Ascending aorta (tissue), 2 donors: ENCODE results near the gene CTTNBP2NL. TPM values are rescaled to one million over a fixed set of nuclear protein-coding genes. Genes with fewer than 3 reads are reported as not detected.

ENCODE experiments used
- DNase-seq, 2 donors: peaks; one replicate each; pipeline ENCODE4 v3.0.0-alpha.2; 2019; ENCODE audit warnings: low spot score in 2 of 2
- H3K27ac ChIP-seq, 2 donors: fragments of 200-600 bp; sonication (generic); one replicate each; pipeline ENCODE4 v1.5.1; 2016 to 2017; ENCODE audit warnings: mild to moderate bottlenecking in 1 of 2
- H3K27me3 ChIP-seq: fragments of 200-600 bp; sonication (generic); one replicate; pipeline ENCODE4 v1.5.1; 2017
- H3K36me3 ChIP-seq, 2 donors: fragments of 200-600 bp; sonication (generic); one replicate each; pipeline ENCODE4 v1.5.1; 2016
- H3K4me1 ChIP-seq, 2 donors: fragments of 200-600 bp; sonication (generic); one replicate each; pipeline ENCODE4 v1.5.1; 2016 to 2017; ENCODE audit warnings: mild to moderate bottlenecking in 1 of 2
- H3K4me3 ChIP-seq, 2 donors: fragments of 200-600 bp; sonication (generic); one replicate each; pipeline ENCODE4 v1.5.1; 2016 to 2017; ENCODE audit warnings: mild to moderate bottlenecking in 1 of 2
- H3K9me3 ChIP-seq, 2 donors: fragments of 200-600 bp; sonication (generic); one replicate each; pipeline ENCODE4 v1.5.1; 2016
- intact Hi-C: fragments of 100-400 bp; cut with DNase I; formaldehyde crosslinking; loops from one replicate; pipeline ENCODE4 v1.15.1; 2023
- total RNA-seq: library from RNA; depleted of rRNA; stranded (reverse); fragments of >200 nt; gene quantifications from one replicate; pipeline ENCODE4 v1.1.0, GENCODE V29; 2016
- TF ChIP-seq, protein P1 (sequence below), 3 experiments: fragments of 200-600 bp in 2 of 3; fragments of 450-650 bp in 1 of 3; sonication (generic) in 2 of 3; IDR thresholded peaks; one replicate each; pipeline ENCODE4 v1.5.1; 2016 to 2019; ENCODE audit warnings: antibody characterized with exemption in 3 of 3, mild to moderate bottlenecking in 1 of 3, moderate library complexity in 1 of 3

Gene CTTNBP2NL
- total RNA-seq, 1 donor from 2014 or later, result 13.0 TPM

DNA sequence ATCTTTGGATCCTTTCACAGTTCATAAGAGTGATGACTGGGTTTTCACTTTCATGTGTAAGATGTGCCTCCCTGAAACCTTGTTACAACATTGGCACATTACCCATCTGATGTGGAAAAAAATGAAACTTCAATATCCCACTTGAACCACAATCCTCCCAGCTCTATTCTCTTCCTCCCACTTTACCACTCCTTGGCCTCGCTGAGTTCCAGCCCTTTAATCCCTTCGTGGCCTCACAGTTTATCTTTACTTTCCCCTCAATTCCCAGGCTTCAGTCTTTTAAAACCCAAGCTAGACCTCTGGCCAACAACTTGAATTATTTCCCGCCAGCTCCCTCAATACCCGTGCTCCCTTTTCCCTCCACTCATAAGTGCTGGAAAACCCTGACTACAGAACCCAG, 25.0 kb upstream of the CTTNBP2NL start:
- intact Hi-C loops, result loop anchor here (2.0 kb wide), 1 partner anchor 38 kb away; no protein-coding TSS in a partner anchor
- no peaks in the 10 kb centered on the region for H3K36me3 ChIP-seq
- DNase-seq, result no peak
- H3K27me3 ChIP-seq, result no peaks in the 10 kb centered on the region
- no peaks in the 10 kb centered on the region for H3K9me3 ChIP-seq
- H3K27ac ChIP-seq, result no peak overlapping the region
- no peaks in the 10 kb centered on the region for H3K4me1 ChIP-seq
- TF ChIP-seq, protein P1, sequence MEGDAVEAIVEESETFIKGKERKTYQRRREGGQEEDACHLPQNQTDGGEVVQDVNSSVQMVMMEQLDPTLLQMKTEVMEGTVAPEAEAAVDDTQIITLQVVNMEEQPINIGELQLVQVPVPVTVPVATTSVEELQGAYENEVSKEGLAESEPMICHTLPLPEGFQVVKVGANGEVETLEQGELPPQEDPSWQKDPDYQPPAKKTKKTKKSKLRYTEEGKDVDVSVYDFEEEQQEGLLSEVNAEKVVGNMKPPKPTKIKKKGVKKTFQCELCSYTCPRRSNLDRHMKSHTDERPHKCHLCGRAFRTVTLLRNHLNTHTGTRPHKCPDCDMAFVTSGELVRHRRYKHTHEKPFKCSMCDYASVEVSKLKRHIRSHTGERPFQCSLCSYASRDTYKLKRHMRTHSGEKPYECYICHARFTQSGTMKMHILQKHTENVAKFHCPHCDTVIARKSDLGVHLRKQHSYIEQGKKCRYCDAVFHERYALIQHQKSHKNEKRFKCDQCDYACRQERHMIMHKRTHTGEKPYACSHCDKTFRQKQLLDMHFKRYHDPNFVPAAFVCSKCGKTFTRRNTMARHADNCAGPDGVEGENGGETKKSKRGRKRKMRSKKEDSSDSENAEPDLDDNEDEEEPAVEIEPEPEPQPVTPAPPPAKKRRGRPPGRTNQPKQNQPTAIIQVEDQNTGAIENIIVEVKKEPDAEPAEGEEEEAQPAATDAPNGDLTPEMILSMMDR (IDR thresholded peaks at IDR 0.05), result no peak
- no peak overlapping the region for H3K4me3 ChIP-seq

DNA sequence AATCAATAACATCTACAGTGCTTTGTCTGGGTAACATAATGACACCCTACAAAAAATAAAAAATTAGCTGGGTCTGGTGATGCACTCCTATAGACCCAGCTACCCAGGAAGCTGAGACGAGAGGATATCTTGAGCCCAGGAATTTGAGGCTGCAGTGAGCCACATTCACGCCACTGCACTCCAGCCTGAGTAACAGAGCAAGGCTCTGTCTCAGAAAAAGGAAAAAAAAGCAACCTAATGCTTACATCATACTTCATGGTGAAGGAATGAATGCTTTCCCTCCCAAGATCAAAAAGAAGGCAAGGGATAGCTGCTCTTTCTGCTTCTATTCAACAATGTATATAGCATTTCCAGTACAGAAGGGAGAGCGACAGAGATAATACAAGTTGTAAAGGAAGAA, 24.2 kb upstream of the CTTNBP2NL start:
- TF ChIP-seq, protein P1 (IDR thresholded peaks at IDR 0.05), result no peak
- intact Hi-C loops, result loop anchor here (2.0 kb wide), 1 partner anchor 37 kb away; no protein-coding TSS in a partner anchor
- Histone ChIP-seq H3K27me3 (no peaks in the 10 kb centered on the region), H3K4me1 (no peaks in the 10 kb centered on the region), H3K27ac (no peak overlapping the region), H3K36me3 (no peaks in the 10 kb centered on the region), H3K9me3 (no peaks in the 10 kb centered on the region), H3K4me3 (no peak overlapping the region)
- no peak for DNase-seq

DNA sequence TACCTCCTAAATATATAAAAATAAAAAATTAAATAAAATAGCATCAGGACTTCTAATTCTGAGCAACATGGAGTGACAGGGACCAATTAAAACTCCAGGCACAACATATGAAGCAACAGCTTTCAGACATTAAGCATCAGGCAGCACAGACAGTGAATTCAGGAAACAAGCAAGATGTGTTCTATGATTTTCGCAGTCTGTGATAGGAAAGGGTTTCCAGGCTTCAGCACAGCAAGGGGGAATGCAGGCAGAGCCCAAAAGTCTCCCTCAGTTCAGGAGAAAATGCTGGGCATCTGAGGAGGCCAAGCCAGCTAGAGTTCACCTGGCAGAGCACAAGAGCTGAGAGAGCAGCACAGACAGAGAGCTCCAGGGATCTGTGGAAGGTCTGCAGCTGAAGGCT, 22.2 kb upstream of the CTTNBP2NL start:
- no peak for DNase-seq
- intact Hi-C loops, result no loop called here

DNA sequence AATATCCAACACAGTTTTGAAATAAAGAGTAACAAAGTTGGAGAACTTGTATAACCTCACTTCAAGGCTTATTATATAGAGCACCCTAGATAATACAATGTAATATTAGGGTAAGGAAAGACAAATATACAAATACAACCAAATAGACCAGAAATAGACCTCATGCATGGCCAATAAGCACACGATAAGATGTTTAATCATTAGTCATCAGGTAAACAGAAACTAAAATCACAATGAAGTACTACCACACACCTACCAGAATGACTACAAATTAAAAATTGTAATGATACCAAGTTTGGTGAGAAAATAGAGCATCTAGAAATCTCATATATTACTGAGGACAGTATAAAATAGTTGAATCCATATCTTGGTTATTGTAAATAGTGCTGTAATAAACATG, 20.3 kb upstream of the CTTNBP2NL start:
- TF ChIP-seq, protein P1 (IDR thresholded peaks at IDR 0.05), result no peak
- Histone ChIP-seq H3K36me3 (no peaks in the 10 kb centered on the region), H3K9me3 (no peaks in the 10 kb centered on the region), H3K27me3 (no peaks in the 10 kb centered on the region), H3K4me1 (no peaks in the 10 kb centered on the region), H3K27ac (no peak overlapping the region), H3K4me3 (no peak overlapping the region)
- intact Hi-C loops, result no loop called here
- DNase-seq, result no peak

More for the DNA sequence above, 22.2 kb upstream of the CTTNBP2NL start:
- no peak overlapping the region for H3K27ac ChIP-seq
- H3K4me3 ChIP-seq, result no peak overlapping the region
- H3K27me3 ChIP-seq, result no peaks in the 10 kb centered on the region
- no peaks in the 10 kb centered on the region for H3K9me3 ChIP-seq
- TF ChIP-seq, protein P1 (IDR thresholded peaks at IDR 0.05), result no peak
- no peaks in the 10 kb centered on the region for H3K4me1 ChIP-seq
- no peaks in the 10 kb centered on the region for H3K36me3 ChIP-seq

DNA sequence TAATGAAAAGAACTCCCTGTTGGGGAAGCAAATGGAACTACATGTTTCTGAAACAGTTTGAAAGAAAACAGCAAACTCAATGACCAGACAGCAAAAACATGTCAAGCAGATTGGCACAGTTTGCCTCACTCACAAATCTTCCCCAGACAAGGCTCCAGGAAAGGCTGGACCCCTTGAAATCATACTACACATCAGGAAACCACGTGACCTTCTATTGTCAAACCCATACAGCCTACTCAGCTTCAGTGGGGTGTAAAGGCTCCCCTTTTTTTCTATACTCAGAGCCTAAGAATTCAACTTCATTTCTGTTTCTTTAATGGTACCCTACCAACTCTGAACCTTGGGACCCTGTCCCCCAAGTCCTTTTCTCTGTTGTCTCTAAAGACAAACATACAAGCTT, 15.7 kb upstream of the CTTNBP2NL start:
- Histone ChIP-seq H3K9me3 (no peaks in the 10 kb centered on the region), H3K27me3 (no peaks in the 10 kb centered on the region), H3K4me1 (no peaks in the 10 kb centered on the region), H3K27ac (no peak overlapping the region), H3K36me3 (no peaks in the 10 kb centered on the region), H3K4me3 (no peak overlapping the region)
- intact Hi-C loops, result no loop called here
- TF ChIP-seq, protein P1 (IDR thresholded peaks at IDR 0.05), result no peak
- no peak for DNase-seq
